ENCODE data around the gene NTHL1. TPM values are rescaled to one million over a fixed set of nuclear protein-coding genes. Genes with fewer than 3 reads are reported as not detected.

NTHL1 gene
- total and polyA plus RNA-seq, 2 of the 13 experiments (the other 11 are each of a cell fraction or from before 2014, with no cell fraction given): 47.5 to 64.9 TPM

DNA sequence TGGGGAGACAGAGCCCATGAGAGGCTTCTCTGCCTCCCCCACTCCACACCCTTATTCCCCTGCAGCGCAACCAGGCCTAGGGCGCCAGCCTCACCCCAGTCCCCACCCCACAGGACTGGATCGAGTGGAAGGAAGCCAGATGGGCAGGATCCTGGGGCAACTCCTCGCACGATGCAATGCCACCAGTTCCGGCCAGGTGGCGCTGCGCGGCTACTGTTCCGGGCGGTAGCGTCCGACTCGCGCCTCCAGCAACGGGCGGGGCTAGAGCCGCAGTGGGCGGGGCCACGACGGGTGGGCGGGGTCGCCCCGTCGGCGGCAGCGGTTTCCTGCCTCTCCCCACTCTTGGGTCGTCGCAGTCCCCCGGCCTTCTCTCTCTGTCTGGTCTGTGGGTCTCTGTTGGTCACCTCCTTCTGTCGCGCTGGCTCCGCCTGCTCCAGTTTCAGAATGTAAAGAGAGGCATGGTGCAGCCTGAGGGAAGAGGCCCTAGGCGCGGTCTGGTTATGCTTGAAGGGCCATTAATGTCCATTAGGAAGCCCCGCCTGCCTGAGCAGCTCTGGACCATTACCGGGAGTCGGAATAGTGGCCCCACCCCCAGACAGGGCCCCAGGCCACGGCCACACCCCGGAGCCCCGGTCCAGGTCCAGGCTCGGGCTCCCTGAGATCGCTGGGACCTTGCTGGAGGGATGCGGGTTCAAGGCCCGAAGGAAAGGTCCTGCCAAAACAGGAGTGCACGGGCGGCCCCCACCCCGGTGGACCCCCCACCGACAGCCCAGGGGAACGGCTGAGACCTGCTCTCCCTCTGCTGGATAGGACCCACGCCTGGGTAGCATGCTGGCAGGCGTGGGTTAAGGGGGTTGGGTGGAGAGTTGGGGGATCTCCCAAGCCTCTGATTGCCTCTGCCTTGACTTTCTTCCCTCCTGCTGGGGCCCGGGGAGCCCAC, 24.3 kb downstream of the NTHL1 start (continued):
- TF ChIP-seq, protein P1, sequence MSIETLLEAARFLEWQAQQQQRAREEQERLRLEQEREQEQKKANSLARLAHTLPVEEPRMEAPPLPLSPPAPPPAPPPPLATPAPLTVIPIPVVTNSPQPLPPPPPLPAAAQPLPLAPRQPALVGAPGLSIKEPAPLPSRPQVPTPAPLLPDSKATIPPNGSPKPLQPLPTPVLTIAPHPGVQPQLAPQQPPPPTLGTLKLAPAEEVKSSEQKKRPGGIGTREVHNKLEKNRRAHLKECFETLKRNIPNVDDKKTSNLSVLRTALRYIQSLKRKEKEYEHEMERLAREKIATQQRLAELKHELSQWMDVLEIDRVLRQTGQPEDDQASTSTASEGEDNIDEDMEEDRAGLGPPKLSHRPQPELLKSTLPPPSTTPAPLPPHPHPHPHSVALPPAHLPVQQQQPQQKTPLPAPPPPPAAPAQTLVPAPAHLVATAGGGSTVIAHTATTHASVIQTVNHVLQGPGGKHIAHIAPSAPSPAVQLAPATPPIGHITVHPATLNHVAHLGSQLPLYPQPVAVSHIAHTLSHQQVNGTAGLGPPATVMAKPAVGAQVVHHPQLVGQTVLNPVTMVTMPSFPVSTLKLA (IDR thresholded peaks at IDR 0.05): 0 out of 2 replicates have a peak, but pooled peaks have one; percentile 13
- TF ChIP-seq DZIP1 (CRISPR knock-in tag; IDR thresholded peaks at IDR 0.05) (0 out of 2 replicates have a peak, but pooled peaks have one; percentile 90), TAF1 (CRISPR knock-in tag; IDR thresholded peaks at IDR 0.05) (peak; percentile 62), SIN3A (IDR thresholded peaks at IDR 0.05; ENCODE audit: borderline replicate concordance, low read depth, low read length) (no peak), PHF20 (CRISPR knock-in tag; IDR thresholded peaks at IDR 0.05) (peak; percentile 53; the same call in 1 of the 2 replicates), RXRB (CRISPR knock-in tag; IDR thresholded peaks at IDR 0.05; ENCODE audit: borderline replicate concordance) (peak; percentile 39; the same call in 1 of the 2 replicates), YEATS4 (CRISPR knock-in tag; IDR thresholded peaks at IDR 0.05; ENCODE audit: borderline replicate concordance) (no peak; the same call in 1 of the 2 replicates), KDM5B (CRISPR knock-in tag; IDR thresholded peaks at IDR 0.05; ENCODE audit: borderline replicate concordance) (peak; percentile 61; the same call in 1 of the 2 replicates), PAXIP1 (CRISPR knock-in tag; conservative IDR thresholded peaks at IDR 0.05) (peak; percentile 20)
- TF ChIP-seq, protein P2, sequence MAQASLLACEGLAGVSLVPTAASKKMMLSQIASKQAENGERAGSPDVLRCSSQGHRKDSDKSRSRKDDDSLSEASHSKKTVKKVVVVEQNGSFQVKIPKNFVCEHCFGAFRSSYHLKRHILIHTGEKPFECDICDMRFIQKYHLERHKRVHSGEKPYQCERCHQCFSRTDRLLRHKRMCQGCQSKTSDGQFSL (CRISPR knock-in tag; IDR thresholded peaks at IDR 0.05): peak; percentile 51; the same call in 1 of the 2 replicates
- TF ChIP-seq, protein P3, sequence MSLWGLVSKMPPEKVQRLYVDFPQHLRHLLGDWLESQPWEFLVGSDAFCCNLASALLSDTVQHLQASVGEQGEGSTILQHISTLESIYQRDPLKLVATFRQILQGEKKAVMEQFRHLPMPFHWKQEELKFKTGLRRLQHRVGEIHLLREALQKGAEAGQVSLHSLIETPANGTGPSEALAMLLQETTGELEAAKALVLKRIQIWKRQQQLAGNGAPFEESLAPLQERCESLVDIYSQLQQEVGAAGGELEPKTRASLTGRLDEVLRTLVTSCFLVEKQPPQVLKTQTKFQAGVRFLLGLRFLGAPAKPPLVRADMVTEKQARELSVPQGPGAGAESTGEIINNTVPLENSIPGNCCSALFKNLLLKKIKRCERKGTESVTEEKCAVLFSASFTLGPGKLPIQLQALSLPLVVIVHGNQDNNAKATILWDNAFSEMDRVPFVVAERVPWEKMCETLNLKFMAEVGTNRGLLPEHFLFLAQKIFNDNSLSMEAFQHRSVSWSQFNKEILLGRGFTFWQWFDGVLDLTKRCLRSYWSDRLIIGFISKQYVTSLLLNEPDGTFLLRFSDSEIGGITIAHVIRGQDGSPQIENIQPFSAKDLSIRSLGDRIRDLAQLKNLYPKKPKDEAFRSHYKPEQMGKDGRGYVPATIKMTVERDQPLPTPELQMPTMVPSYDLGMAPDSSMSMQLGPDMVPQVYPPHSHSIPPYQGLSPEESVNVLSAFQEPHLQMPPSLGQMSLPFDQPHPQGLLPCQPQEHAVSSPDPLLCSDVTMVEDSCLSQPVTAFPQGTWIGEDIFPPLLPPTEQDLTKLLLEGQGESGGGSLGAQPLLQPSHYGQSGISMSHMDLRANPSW (CRISPR knock-in tag; IDR thresholded peaks at IDR 0.05; ENCODE audit: borderline replicate concordance): no peak
- TF ChIP-seq, protein P4, sequence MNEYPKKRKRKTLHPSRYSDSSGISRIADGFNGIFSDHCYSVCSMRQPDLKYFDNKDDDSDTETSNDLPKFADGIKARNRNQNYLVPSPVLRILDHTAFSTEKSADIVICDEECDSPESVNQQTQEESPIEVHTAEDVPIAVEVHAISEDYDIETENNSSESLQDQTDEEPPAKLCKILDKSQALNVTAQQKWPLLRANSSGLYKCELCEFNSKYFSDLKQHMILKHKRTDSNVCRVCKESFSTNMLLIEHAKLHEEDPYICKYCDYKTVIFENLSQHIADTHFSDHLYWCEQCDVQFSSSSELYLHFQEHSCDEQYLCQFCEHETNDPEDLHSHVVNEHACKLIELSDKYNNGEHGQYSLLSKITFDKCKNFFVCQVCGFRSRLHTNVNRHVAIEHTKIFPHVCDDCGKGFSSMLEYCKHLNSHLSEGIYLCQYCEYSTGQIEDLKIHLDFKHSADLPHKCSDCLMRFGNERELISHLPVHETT (CRISPR knock-in tag; conservative IDR thresholded peaks at IDR 0.05): no peak; the same call in 1 of the 2 replicates
